Measurements from ENCODE around the gene CNTN5.

GRCh38 chr11:99184146-99184545 is 163.4 kb downstream of the CNTN5 start:
- TF ChIP-seq, protein P1, sequence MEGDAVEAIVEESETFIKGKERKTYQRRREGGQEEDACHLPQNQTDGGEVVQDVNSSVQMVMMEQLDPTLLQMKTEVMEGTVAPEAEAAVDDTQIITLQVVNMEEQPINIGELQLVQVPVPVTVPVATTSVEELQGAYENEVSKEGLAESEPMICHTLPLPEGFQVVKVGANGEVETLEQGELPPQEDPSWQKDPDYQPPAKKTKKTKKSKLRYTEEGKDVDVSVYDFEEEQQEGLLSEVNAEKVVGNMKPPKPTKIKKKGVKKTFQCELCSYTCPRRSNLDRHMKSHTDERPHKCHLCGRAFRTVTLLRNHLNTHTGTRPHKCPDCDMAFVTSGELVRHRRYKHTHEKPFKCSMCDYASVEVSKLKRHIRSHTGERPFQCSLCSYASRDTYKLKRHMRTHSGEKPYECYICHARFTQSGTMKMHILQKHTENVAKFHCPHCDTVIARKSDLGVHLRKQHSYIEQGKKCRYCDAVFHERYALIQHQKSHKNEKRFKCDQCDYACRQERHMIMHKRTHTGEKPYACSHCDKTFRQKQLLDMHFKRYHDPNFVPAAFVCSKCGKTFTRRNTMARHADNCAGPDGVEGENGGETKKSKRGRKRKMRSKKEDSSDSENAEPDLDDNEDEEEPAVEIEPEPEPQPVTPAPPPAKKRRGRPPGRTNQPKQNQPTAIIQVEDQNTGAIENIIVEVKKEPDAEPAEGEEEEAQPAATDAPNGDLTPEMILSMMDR (IDR thresholded peaks at IDR 0.05; ENCODE audit: poor library complexity, severe bottlenecking): no peak
- TF ChIP-seq POLR2AphosphoS5 (IDR thresholded peaks at IDR 0.05): no peak
- no peak for TF ChIP-seq REST (IDR thresholded peaks at IDR 0.05; ENCODE audit: borderline replicate concordance)
- TF ChIP-seq EP300 (conservative IDR thresholded peaks at IDR 0.05; ENCODE audit: poor library complexity, severe bottlenecking): no peak
- TF ChIP-seq TAF1 (IDR thresholded peaks at IDR 0.05; ENCODE audit: low read depth): no peak
